NOMO-1 treated with DMSO at 0.1 percent for 48 hours (cell line): ENCODE results near the gene USP1.
A peak's percentile ranks its signal among the peaks of the same experiment; 100 is the strongest.

Experiments used
- DNase-seq: peaks from one replicate; lab custom pipeline; 2025; ENCODE audit not compliant: unreplicated experiment; lab: John Stamatoyannopoulos, UW

USP1 gene

GRCh38 chr1:62436466-62437272 is at the start of gene USP1:
Gene USP1 (plus strand): TSS chr1:62437049. CDS start chr1:62439868, 2,819 bp downstream.
- DNase-seq = peak; percentile 99

GRCh38 chr1:62389531-62389930 is 47.3 kb upstream of the USP1 start:
- DNase-seq = no peak

DNA sequence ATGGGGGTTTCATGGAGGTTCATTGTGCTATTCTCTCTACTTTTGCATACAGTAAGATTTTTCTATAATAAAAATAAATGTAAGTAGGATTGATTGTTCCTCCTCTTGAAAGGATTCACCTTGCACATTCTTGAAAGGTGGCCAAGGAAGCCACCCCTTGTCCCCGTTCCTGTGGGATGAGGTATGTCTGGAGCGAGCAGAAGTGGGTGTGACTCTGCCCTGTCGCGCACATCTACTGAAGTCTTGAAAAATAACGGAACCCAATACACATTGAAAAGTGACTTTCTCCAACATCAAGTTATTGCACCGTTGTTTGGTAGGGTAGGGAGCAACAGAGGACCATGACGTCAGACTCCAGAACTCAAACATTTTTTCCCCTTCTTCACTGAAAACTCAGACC is 46.8 kb upstream of the USP1 start:
- no peak for DNase-seq

GRCh38 chr1:62391369-62391971 is 45.4 kb upstream of the USP1 start:
- peak; percentile 10 for DNase-seq

DNA sequence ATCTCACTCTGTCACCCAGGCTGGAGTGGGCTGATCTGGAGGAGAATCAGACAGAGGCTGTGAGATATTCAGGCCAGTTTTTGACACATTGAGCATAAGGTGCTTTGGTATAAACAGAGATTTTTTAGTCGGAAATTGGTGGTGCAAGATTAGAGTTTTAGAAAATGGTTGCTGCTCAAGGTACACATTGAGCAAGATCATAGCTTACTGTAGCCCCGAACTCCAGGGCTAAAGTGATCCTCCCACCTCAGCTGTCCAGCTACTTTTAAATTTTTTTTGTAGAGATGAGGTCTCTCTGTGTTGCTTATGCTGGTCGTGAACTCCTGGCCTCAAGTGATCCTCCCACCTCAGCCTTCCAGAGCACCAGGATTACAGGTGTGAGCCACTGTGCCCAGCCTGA is 43.9 kb upstream of the USP1 start:
- no peak for DNase-seq

GRCh38 chr1:62394646-62395045 is 42.2 kb upstream of the USP1 start:
- no peak for DNase-seq

GRCh38 chr1:62395291-62395690 is 41.6 kb upstream of the USP1 start:
- no peak for DNase-seq

GRCh38 chr1:62396871-62397270 is 40.0 kb upstream of the USP1 start:
- DNase-seq = no peak

DNA sequence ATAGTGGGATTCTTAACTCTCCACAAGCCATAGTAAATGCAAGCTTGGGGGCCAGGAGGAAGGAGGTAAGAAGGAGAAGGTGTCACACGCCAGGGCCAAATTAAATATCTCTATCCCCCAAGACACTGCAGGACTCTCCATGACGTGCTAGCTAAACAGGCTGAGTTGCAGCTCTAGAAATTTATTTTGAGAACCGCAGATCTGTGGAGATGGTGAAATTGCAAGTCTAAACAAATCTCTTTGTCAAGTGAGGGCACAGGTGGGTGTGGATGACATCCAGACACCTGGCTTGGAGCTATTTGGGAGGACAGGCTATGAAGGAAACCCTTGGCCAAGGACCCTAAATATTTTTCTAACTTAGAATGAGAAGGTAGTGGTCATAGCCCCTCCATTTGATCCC is 39.5 kb upstream of the USP1 start:
- no peak for DNase-seq

GRCh38 chr1:62398377-62398776 is 38.5 kb upstream of the USP1 start:
- no peak for DNase-seq

GRCh38 chr1:62401034-62401760 is 35.7 kb upstream of the USP1 start:
- DNase-seq = no peak

DNA sequence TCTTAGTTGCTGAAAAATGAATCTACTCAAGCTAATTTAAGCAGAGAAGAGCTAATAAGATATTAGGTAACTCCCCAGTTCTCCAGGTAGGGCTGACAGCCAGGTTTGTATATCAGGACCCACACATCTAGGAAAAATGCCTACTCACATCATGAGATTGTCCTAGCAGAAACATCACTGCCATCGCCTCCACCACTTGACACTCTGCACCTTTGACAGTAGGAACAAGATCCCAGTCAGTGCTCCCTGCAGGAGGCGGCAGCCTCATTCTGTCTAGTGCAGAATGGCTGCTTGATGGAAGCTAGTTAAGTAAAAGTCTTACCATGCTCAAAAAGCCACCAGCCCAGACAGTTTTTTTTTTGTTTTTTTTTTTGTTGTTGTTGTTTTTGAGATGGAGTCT is 31.6 kb upstream of the USP1 start:
- no peak for DNase-seq

- no peak for DNase-seq
Observed at GRCh38 chr1:62406576-62406975, 30.3 kb upstream of the USP1 start.

DNA sequence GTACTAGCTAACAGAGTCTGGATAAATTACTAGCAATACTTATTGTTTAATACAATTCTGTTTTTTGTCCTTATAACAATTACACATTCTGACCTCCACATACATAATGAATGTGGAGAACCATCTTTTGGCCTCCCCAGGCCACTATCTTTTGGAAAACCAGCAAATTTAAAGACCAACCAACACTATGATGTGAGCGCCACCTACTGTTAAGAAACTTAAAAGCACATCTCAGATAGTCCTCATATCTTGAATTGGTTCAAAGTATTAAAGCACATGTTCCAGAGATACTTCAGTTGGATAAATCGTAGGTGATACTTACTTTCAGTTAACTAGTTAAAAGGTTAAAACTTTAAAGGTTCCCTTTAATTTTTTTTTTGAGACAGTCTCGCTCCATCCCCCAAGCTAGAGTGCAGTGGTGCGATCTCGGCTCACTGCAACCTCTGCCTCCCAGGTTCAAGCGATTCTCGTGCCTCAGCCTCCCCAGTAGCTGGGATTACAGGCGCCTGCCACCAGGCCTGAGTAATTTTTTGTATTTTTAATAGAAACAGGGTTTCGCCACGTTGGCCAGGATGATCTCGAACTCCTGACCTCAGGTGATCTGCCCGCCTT is 29.3 kb upstream of the USP1 start:
- DNase-seq = peak; percentile 52

- no peak for DNase-seq
Observed at GRCh38 chr1:62415687-62416086, 21.2 kb upstream of the USP1 start.

GRCh38 chr1:62417351-62417999 is 19.4 kb upstream of the USP1 start:
- DNase-seq = no peak

GRCh38 chr1:62420214-62420613 is 16.6 kb upstream of the USP1 start:
- DNase-seq = no peak

- DNase-seq = no peak
Observed at GRCh38 chr1:62423580-62424242, 13.1 kb upstream of the USP1 start.

GRCh38 chr1:62424411-62424810 is 12.4 kb upstream of the USP1 start:
- DNase-seq = no peak

DNA sequence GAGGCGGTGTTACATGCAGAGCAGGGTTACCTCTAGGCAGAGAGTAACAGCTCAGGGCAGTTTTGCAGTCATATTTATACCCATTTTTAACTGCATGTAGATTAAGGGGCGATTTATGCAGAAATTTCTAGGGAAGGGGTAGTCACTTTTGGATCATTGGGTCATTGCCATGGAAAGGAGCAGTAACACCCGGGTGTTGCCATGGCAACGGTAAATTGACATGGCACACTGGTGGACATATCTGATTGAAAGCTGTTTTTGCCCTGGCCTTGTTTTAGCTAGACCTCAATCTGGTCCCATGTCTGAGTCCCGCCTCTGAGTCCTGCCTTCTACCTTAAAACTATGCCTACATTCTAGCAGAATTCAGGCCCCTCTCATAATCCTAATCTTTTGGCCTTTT is 11.8 kb upstream of the USP1 start:
- DNase-seq = no peak

- DNase-seq = no peak
Observed at GRCh38 chr1:62426237-62426636, 10.6 kb upstream of the USP1 start.
